ENCODE measurements around the gene BRF1.
A peak's percentile ranks its signal among the peaks of the same experiment; 100 is the strongest.

BRF1 gene

GRCh38 chr14:105268736-105269354, 32.0 kb downstream of the BRF1 start:
- no peak for DNase-seq (ENCODE audit: low spot score)
- Histone ChIP-seq H3K4ac (ENCODE audit: low read length) (no peak overlapping the region), H2AFZ (ENCODE audit: low read length) (no peak overlapping the region), H3K4me1 (ENCODE audit: control insufficient read depth in 2 of 2, insufficient read depth in 1 of 2, low read depth in 1 of 2, low read length in 2 of 2) (no peaks in the 10 kb centered on the region), H2AK5ac (ENCODE audit: low read depth, low read length) (no peak overlapping the region), H2BK5ac (ENCODE audit: low read length) (peak overlapping the region; percentile 39), H3K18ac (ENCODE audit: low read length) (peak overlapping the region; percentile 11), H3K4me2 (ENCODE audit: insufficient read depth, low read length, poor library complexity, severe bottlenecking) (no peak overlapping the region), H3K9me3 (replicated peaks in 1 of 2; ENCODE audit: control insufficient read depth in 2 of 2, insufficient read depth in 1 of 2, low read depth in 1 of 2, low read length in 2 of 2) (no peaks in the 10 kb centered on the region), H3K9ac (ENCODE audit: low read depth, low read length, poor library complexity) (no peak overlapping the region), H2BK12ac (ENCODE audit: low read length) (peak overlapping the region; percentile 84), H3K4me3 (ENCODE audit: low read length in 2 of 2) (no peak overlapping the region), H3K36me3 (replicated peaks in 1 of 2; ENCODE audit: control insufficient read depth in 2 of 2, insufficient read depth in 2 of 2, low read length in 2 of 2) (peaks cover 4 to 28% of the 10 kb centered on the region in 2 donors), H2BK15ac (ENCODE audit: low read length) (no peak overlapping the region), H3K27me3 (ENCODE audit: control insufficient read depth in 3 of 3, insufficient read depth in 3 of 3, low read depth in 1 of 3, low read length in 3 of 3) (no peaks in the 10 kb centered on the region), H3K79me1 (ENCODE audit: low read depth, low read length) (peaks cover 11% of the 10 kb centered on the region), H4K8ac (ENCODE audit: low read depth, low read length) (no peak overlapping the region), H3K27ac (replicated peaks; ENCODE audit: low read length) (no peak overlapping the region), H2BK120ac (ENCODE audit: low read depth, low read length) (no peak overlapping the region), H3K14ac (ENCODE audit: low read length) (peak overlapping the region; percentile 21), H3K23ac (ENCODE audit: low read depth, low read length, poor library complexity) (peak overlapping the region; percentile 55), H4K91ac (ENCODE audit: low read depth, low read length, poor library complexity) (no peak overlapping the region)
- no CpG with 5 or more reads among the region's 18 CpGs for WGBS, 2 donors (ENCODE audit: extremely low coverage in 2 of 2, insufficient read length in 2 of 2, insufficient replicate concordance in 1 of 2)

- Histone ChIP-seq H3K79me1 (ENCODE audit: low read depth, low read length) (peaks cover 9% of the 10 kb centered on the region), H3K4me3 (ENCODE audit: low read length in 2 of 2) (no peak overlapping the region), H4K91ac (ENCODE audit: low read depth, low read length, poor library complexity) (no peak overlapping the region), H3K4ac (ENCODE audit: low read length) (no peak overlapping the region), H2BK12ac (ENCODE audit: low read length) (no peak overlapping the region), H2AFZ (ENCODE audit: low read length) (no peak overlapping the region), H2BK15ac (ENCODE audit: low read length) (no peak overlapping the region), H2AK5ac (ENCODE audit: low read depth, low read length) (no peak overlapping the region), H2BK5ac (ENCODE audit: low read length) (no peak overlapping the region), H3K27me3 (ENCODE audit: control insufficient read depth in 3 of 3, insufficient read depth in 3 of 3, low read depth in 1 of 3, low read length in 3 of 3) (no peaks in the 10 kb centered on the region), H3K23ac (ENCODE audit: low read depth, low read length, poor library complexity) (peak overlapping the region; percentile 8), H3K4me2 (ENCODE audit: insufficient read depth, low read length, poor library complexity, severe bottlenecking) (no peak overlapping the region), H3K36me3 (replicated peaks in 1 of 2; ENCODE audit: control insufficient read depth in 2 of 2, insufficient read depth in 2 of 2, low read length in 2 of 2) (peaks cover 4 to 28% of the 10 kb centered on the region in 2 donors), H3K27ac (replicated peaks; ENCODE audit: low read length) (no peak overlapping the region), H3K9ac (ENCODE audit: low read depth, low read length, poor library complexity) (peak overlapping the region; percentile 56), H4K8ac (ENCODE audit: low read depth, low read length) (no peak overlapping the region), H3K14ac (ENCODE audit: low read length) (no peak overlapping the region), H2BK120ac (ENCODE audit: low read depth, low read length) (no peak overlapping the region), H3K9me3 (replicated peaks in 1 of 2; ENCODE audit: control insufficient read depth in 2 of 2, insufficient read depth in 1 of 2, low read depth in 1 of 2, low read length in 2 of 2) (no peaks in the 10 kb centered on the region), H3K4me1 (ENCODE audit: control insufficient read depth in 2 of 2, insufficient read depth in 1 of 2, low read depth in 1 of 2, low read length in 2 of 2) (no peaks in the 10 kb centered on the region), H3K18ac (ENCODE audit: low read length) (no peak overlapping the region)
- no peak for DNase-seq (ENCODE audit: low spot score)
- no CpG with 5 or more reads among the region's 21 CpGs for WGBS, 2 donors (ENCODE audit: extremely low coverage in 2 of 2, insufficient read length in 2 of 2, insufficient replicate concordance in 1 of 2)
Observed at GRCh38 chr14:105267820-105268548, 32.8 kb downstream of the BRF1 start.

GRCh38 chr14:105261781-105262180, 39.0 kb downstream of the BRF1 start:
- no peaks in the 10 kb centered on the region for H3K27me3 ChIP-seq (ENCODE audit: control insufficient read depth in 3 of 3, insufficient read depth in 3 of 3, low read depth in 1 of 3, low read length in 3 of 3)
- H3K36me3 ChIP-seq (replicated peaks in 1 of 2; ENCODE audit: control insufficient read depth in 2 of 2, insufficient read depth in 2 of 2, low read length in 2 of 2): peaks cover 0 to 15% of the 10 kb centered on the region in 2 donors
- no CpG with 5 or more reads among the region's 20 CpGs for WGBS, 2 donors (ENCODE audit: extremely low coverage in 2 of 2, insufficient read length in 2 of 2, insufficient replicate concordance in 1 of 2)
- no peak overlapping the region for H4K8ac ChIP-seq (ENCODE audit: low read depth, low read length)
- H3K9me3 ChIP-seq (replicated peaks in 1 of 2; ENCODE audit: control insufficient read depth in 2 of 2, insufficient read depth in 1 of 2, low read depth in 1 of 2, low read length in 2 of 2): no peaks in the 10 kb centered on the region
- H3K14ac ChIP-seq (ENCODE audit: low read length): peak overlapping the region; percentile 89
- no peak overlapping the region for H3K4me3 ChIP-seq (ENCODE audit: low read length in 2 of 2)
- H3K23ac ChIP-seq (ENCODE audit: low read depth, low read length, poor library complexity): no peak overlapping the region
- H2BK12ac ChIP-seq (ENCODE audit: low read length): peak overlapping the region; percentile 22
- no peak overlapping the region for H2BK15ac ChIP-seq (ENCODE audit: low read length)
- H3K18ac ChIP-seq (ENCODE audit: low read length): peak overlapping the region; percentile 33
- no peak overlapping the region for H3K9ac ChIP-seq (ENCODE audit: low read depth, low read length, poor library complexity)
- no peak overlapping the region for H2AFZ ChIP-seq (ENCODE audit: low read length)
- H3K4me2 ChIP-seq (ENCODE audit: insufficient read depth, low read length, poor library complexity, severe bottlenecking): no peak overlapping the region
- H3K79me1 ChIP-seq (ENCODE audit: low read depth, low read length): peaks cover 8% of the 10 kb centered on the region
- H2BK5ac ChIP-seq (ENCODE audit: low read length): peak overlapping the region; percentile 53
- H3K27ac ChIP-seq (replicated peaks; ENCODE audit: low read length): no peak overlapping the region
- no peak overlapping the region for H2BK120ac ChIP-seq (ENCODE audit: low read depth, low read length)
- peaks cover 0 to 6% of the 10 kb centered on the region in 2 donors for H3K4me1 ChIP-seq (ENCODE audit: control insufficient read depth in 2 of 2, insufficient read depth in 1 of 2, low read depth in 1 of 2, low read length in 2 of 2)
- H4K91ac ChIP-seq (ENCODE audit: low read depth, low read length, poor library complexity): no peak overlapping the region
- peak overlapping the region; percentile 46 for H2AK5ac ChIP-seq (ENCODE audit: low read depth, low read length)
- DNase-seq (ENCODE audit: low spot score): no peak
- H3K4ac ChIP-seq (ENCODE audit: low read length): peak overlapping the region; percentile 53

- Histone ChIP-seq H2AFZ (ENCODE audit: low read length) (no peak overlapping the region), H2AK5ac (ENCODE audit: low read depth, low read length) (peak overlapping the region; percentile 70), H3K14ac (ENCODE audit: low read length) (peak overlapping the region; percentile 94), H3K4me3 (ENCODE audit: low read length in 2 of 2) (no peak overlapping the region), H3K79me1 (ENCODE audit: low read depth, low read length) (peaks cover 14% of the 10 kb centered on the region), H2BK15ac (ENCODE audit: low read length) (no peak overlapping the region), H4K91ac (ENCODE audit: low read depth, low read length, poor library complexity) (no peak overlapping the region), H2BK120ac (ENCODE audit: low read depth, low read length) (no peak overlapping the region), H3K9ac (ENCODE audit: low read depth, low read length, poor library complexity) (peak overlapping the region; percentile 44), H3K27me3 (ENCODE audit: control insufficient read depth in 3 of 3, insufficient read depth in 3 of 3, low read depth in 1 of 3, low read length in 3 of 3) (no peaks in the 10 kb centered on the region), H3K4me1 (ENCODE audit: control insufficient read depth in 2 of 2, insufficient read depth in 1 of 2, low read depth in 1 of 2, low read length in 2 of 2) (peaks cover 0 to 6% of the 10 kb centered on the region in 2 donors), H3K18ac (ENCODE audit: low read length) (peak overlapping the region; percentile 51), H3K27ac (replicated peaks; ENCODE audit: low read length) (no peak overlapping the region), H3K36me3 (replicated peaks in 1 of 2; ENCODE audit: control insufficient read depth in 2 of 2, insufficient read depth in 2 of 2, low read length in 2 of 2) (peaks cover 5 to 15% of the 10 kb centered on the region in 2 donors), H2BK5ac (ENCODE audit: low read length) (peak overlapping the region; percentile 39), H4K8ac (ENCODE audit: low read depth, low read length) (peak overlapping the region; percentile 30), H3K9me3 (replicated peaks in 1 of 2; ENCODE audit: control insufficient read depth in 2 of 2, insufficient read depth in 1 of 2, low read depth in 1 of 2, low read length in 2 of 2) (no peaks in the 10 kb centered on the region), H3K4me2 (ENCODE audit: insufficient read depth, low read length, poor library complexity, severe bottlenecking) (no peak overlapping the region), H3K4ac (ENCODE audit: low read length) (peak overlapping the region; percentile 11), H3K23ac (ENCODE audit: low read depth, low read length, poor library complexity) (peak overlapping the region; percentile 57), H2BK12ac (ENCODE audit: low read length) (no peak overlapping the region)
- WGBS, 2 donors (ENCODE audit: extremely low coverage in 2 of 2, insufficient read length in 2 of 2, insufficient replicate concordance in 1 of 2): no CpG with 5 or more reads among the region's 12 CpGs
- DNase-seq (ENCODE audit: low spot score): no peak
Observed at GRCh38 chr14:105260959-105261358, 39.8 kb downstream of the BRF1 start.

Data from neuronal stem cell (in vitro differentiated cells).